ENCODE measurements around the gene ZMYND12. TPM values are rescaled to one million over a fixed set of nuclear protein-coding genes. Genes with fewer than 3 reads are reported as not detected.
"Not testable (repeated sequence)": the region's sequence is repeated elsewhere in the genome, so short reads cannot be mapped to it uniquely, and the experiment has no call there.

ZMYND12 gene
- total RNA-seq, 1 donor from 2014 or later, result 0.23 TPM

DNA sequence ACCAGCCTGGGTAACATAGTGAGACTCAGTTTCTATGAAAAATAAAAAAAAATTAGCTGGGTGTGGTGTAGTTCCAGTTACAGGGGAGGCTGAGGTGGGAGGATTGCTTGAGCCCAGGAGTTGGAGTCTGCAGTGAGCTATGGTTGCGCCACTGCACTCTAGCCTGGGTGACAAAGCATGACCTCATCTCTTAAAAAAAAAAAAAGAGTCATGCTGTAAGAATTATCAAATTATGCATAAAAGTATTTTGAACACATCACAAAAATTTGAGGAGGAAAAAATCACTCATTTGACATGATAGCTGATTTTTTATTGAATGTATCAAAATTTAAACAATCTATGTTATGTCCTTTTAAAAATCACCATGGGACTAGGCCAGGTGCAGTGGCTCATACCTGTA is 25.1 kb upstream of the ZMYND12 start:
- Histone ChIP-seq H3K79me2 (ENCODE audit: insufficient read depth, low read length) (no peaks in the 10 kb centered on the region), H3K4me1 (ENCODE audit: insufficient read depth, low read length) (no peaks in the 10 kb centered on the region), H3K27me3 (ENCODE audit: insufficient read depth, low read length) (no peaks in the 10 kb centered on the region), H3K27ac (ENCODE audit: low read depth, low read length) (no peak overlapping the region), H4K20me1 (ENCODE audit: insufficient read depth, low read length) (no peaks in the 10 kb centered on the region), H3K9ac (ENCODE audit: low read length) (no peak overlapping the region), H3K4me3 (ENCODE audit: insufficient read depth, low read depth, low read length) (no peak overlapping the region), H3K9me3 (ENCODE audit: insufficient read depth, low read depth, low read length) (no peaks in the 10 kb centered on the region), H2AFZ (ENCODE audit: low read depth, low read length) (no peak overlapping the region), H3K36me3 (ENCODE audit: insufficient read depth, low read length) (no peaks in the 10 kb centered on the region), H3K4me2 (ENCODE audit: low read length) (no peak overlapping the region)
- DNase-seq (ENCODE audit: low read depth), result no peak
- no peak overlapping the region for H3K27ac Mint-ChIP-seq (ENCODE audit: unreplicated experiment)
- H3K9me3 Mint-ChIP-seq (ENCODE audit: unreplicated experiment), result no peaks in the 10 kb centered on the region
- H3K4me3 Mint-ChIP-seq (ENCODE audit: unreplicated experiment), result no peak overlapping the region
- H3K4me1 Mint-ChIP-seq (ENCODE audit: low read depth, unreplicated experiment), result peaks cover 4% of the 10 kb centered on the region
- peaks cover 2% of the 10 kb centered on the region for H3K27me3 Mint-ChIP-seq (ENCODE audit: low read depth, unreplicated experiment)
- FAIRE-seq, result no peak
- no peak for TF ChIP-seq EZH2 (IDR thresholded peaks at IDR 0.05; ENCODE audit: insufficient read depth, low read length)
- TF ChIP-seq, protein P1, sequence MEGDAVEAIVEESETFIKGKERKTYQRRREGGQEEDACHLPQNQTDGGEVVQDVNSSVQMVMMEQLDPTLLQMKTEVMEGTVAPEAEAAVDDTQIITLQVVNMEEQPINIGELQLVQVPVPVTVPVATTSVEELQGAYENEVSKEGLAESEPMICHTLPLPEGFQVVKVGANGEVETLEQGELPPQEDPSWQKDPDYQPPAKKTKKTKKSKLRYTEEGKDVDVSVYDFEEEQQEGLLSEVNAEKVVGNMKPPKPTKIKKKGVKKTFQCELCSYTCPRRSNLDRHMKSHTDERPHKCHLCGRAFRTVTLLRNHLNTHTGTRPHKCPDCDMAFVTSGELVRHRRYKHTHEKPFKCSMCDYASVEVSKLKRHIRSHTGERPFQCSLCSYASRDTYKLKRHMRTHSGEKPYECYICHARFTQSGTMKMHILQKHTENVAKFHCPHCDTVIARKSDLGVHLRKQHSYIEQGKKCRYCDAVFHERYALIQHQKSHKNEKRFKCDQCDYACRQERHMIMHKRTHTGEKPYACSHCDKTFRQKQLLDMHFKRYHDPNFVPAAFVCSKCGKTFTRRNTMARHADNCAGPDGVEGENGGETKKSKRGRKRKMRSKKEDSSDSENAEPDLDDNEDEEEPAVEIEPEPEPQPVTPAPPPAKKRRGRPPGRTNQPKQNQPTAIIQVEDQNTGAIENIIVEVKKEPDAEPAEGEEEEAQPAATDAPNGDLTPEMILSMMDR (IDR thresholded peaks at IDR 0.05; ENCODE audit: insufficient read depth, low read depth, low read length), result no peak
- no peaks in the 10 kb centered on the region for H3K36me3 Mint-ChIP-seq (ENCODE audit: low read depth, unreplicated experiment)

DNA sequence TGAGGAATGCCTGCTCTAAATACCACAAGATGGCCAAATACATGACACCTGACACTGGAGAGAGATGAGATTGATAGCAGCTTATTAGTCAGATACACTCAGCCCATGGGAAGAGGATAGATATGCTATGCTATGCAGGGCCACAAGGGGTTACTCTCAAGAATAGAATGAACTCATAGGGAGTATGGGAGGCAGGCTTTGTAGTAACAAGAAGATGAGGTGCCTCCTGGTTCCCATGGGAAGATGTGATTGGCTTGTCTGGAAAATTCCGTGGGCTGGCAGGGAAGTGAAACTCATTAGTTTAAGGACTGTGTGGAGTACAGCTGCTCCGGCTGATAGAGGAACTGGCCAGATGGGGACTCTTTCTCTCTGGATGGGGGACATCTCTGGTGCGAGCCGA is 23.8 kb upstream of the ZMYND12 start:
- no peaks in the 10 kb centered on the region for H3K36me3 Mint-ChIP-seq (ENCODE audit: low read depth, unreplicated experiment)

DNA sequence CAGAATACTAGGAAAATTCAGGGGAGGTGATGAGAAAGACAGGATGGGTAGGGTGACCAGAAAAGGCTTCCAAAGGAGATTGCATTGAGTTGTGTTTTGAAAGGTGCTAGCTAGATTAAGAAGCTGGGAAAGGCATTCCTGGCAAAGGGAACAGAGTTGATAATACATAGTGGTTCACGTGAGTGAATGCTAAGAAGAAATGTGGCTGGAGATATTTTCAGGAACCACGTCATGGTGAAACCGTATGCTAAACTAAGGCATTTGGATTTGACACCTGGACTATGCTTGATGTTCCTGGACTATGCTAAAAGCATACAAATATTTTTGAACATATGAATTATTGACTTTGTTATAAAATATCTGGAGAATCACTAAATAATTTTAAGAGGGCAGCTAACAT is 22.0 kb upstream of the ZMYND12 start:
- no peaks in the 10 kb centered on the region for H3K36me3 ChIP-seq (ENCODE audit: insufficient read depth, low read length)
- no peaks in the 10 kb centered on the region for H3K9me3 ChIP-seq (ENCODE audit: insufficient read depth, low read depth, low read length)
- Mint-ChIP-seq H3K27ac (ENCODE audit: unreplicated experiment) (no peak overlapping the region), H3K4me3 (ENCODE audit: unreplicated experiment) (no peak overlapping the region), H3K27me3 (ENCODE audit: low read depth, unreplicated experiment) (peaks cover 2% of the 10 kb centered on the region), H3K9me3 (ENCODE audit: unreplicated experiment) (no peaks in the 10 kb centered on the region), H3K36me3 (ENCODE audit: low read depth, unreplicated experiment) (no peaks in the 10 kb centered on the region), H3K4me1 (ENCODE audit: low read depth, unreplicated experiment) (peaks cover 4% of the 10 kb centered on the region)
- no peaks in the 10 kb centered on the region for H4K20me1 ChIP-seq (ENCODE audit: insufficient read depth, low read length)
- no peak overlapping the region for H2AFZ ChIP-seq (ENCODE audit: low read depth, low read length)
- no peaks in the 10 kb centered on the region for H3K4me1 ChIP-seq (ENCODE audit: insufficient read depth, low read length)
- no peak overlapping the region for H3K9ac ChIP-seq (ENCODE audit: low read length)
- no peak overlapping the region for H3K27ac ChIP-seq (ENCODE audit: low read depth, low read length)
- TF ChIP-seq, protein P1 (IDR thresholded peaks at IDR 0.05; ENCODE audit: insufficient read depth, low read depth, low read length), result no peak
- TF ChIP-seq EZH2 (IDR thresholded peaks at IDR 0.05; ENCODE audit: insufficient read depth, low read length), result no peak
- H3K79me2 ChIP-seq (ENCODE audit: insufficient read depth, low read length), result no peaks in the 10 kb centered on the region
- no peak for DNase-seq (ENCODE audit: low read depth)
- H3K27me3 ChIP-seq (ENCODE audit: insufficient read depth, low read length), result no peaks in the 10 kb centered on the region
- no peak overlapping the region for H3K4me3 ChIP-seq (ENCODE audit: insufficient read depth, low read depth, low read length)
- FAIRE-seq, result no peak
- H3K4me2 ChIP-seq (ENCODE audit: low read length), result no peak overlapping the region

More for the DNA sequence above, 23.8 kb upstream of the ZMYND12 start:
- Histone ChIP-seq H4K20me1 (ENCODE audit: insufficient read depth, low read length) (no peaks in the 10 kb centered on the region), H3K27ac (ENCODE audit: low read depth, low read length) (no peak overlapping the region), H3K36me3 (ENCODE audit: insufficient read depth, low read length) (no peaks in the 10 kb centered on the region), H3K27me3 (ENCODE audit: insufficient read depth, low read length) (no peaks in the 10 kb centered on the region), H3K9ac (ENCODE audit: low read length) (no peak overlapping the region), H3K79me2 (ENCODE audit: insufficient read depth, low read length) (no peaks in the 10 kb centered on the region), H3K4me3 (ENCODE audit: insufficient read depth, low read depth, low read length) (no peak overlapping the region), H3K4me2 (ENCODE audit: low read length) (no peak overlapping the region), H3K4me1 (ENCODE audit: insufficient read depth, low read length) (no peaks in the 10 kb centered on the region), H2AFZ (ENCODE audit: low read depth, low read length) (no peak overlapping the region), H3K9me3 (ENCODE audit: insufficient read depth, low read depth, low read length) (no peaks in the 10 kb centered on the region)
- Mint-ChIP-seq H3K4me1 (ENCODE audit: low read depth, unreplicated experiment) (peaks cover 4% of the 10 kb centered on the region), H3K27ac (ENCODE audit: unreplicated experiment) (no peak overlapping the region), H3K9me3 (ENCODE audit: unreplicated experiment) (no peaks in the 10 kb centered on the region), H3K4me3 (ENCODE audit: unreplicated experiment) (no peak overlapping the region), H3K27me3 (ENCODE audit: low read depth, unreplicated experiment) (peaks cover 2% of the 10 kb centered on the region)
- DNase-seq (ENCODE audit: low read depth) (peak; percentile 20), FAIRE-seq (no peak)
- TF ChIP-seq EZH2 (IDR thresholded peaks at IDR 0.05; ENCODE audit: insufficient read depth, low read length), result no peak
- TF ChIP-seq, protein P1 (IDR thresholded peaks at IDR 0.05; ENCODE audit: insufficient read depth, low read depth, low read length), result peak; percentile 11

DNA sequence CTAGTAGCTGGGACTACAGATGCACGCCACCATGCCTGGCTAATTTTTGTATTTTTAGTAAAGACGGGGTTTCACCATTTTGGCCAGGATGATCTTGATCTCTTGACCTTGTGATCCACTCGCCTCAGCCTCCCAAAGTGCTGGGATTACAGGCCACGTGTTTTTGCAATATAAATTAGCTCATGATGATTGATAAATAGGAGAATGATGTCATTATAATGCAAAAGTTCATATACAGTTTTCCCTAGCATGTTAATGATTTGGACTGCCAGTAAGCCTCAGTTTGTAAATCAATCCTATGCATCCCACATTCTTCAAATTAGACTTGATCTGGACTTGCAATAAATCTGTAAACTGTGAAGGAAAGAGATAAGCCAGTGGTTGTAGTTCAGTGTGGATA is 21.5 kb upstream of the ZMYND12 start:
- not testable (repeated sequence) for FAIRE-seq; H3K36me3 ChIP-seq (ENCODE audit: insufficient read depth, low read length); H2AFZ ChIP-seq (ENCODE audit: low read depth, low read length); H3K27ac ChIP-seq (ENCODE audit: low read depth, low read length); H3K9me3 ChIP-seq (ENCODE audit: insufficient read depth, low read depth, low read length); H3K9me3 Mint-ChIP-seq (ENCODE audit: unreplicated experiment); H3K27me3 Mint-ChIP-seq (ENCODE audit: low read depth, unreplicated experiment); H3K4me1 Mint-ChIP-seq (ENCODE audit: low read depth, unreplicated experiment); H3K4me2 ChIP-seq (ENCODE audit: low read length); H3K27ac Mint-ChIP-seq (ENCODE audit: unreplicated experiment); H3K9ac ChIP-seq (ENCODE audit: low read length); H3K4me3 ChIP-seq (ENCODE audit: insufficient read depth, low read depth, low read length); H4K20me1 ChIP-seq (ENCODE audit: insufficient read depth, low read length); H3K36me3 Mint-ChIP-seq (ENCODE audit: low read depth, unreplicated experiment); H3K4me3 Mint-ChIP-seq (ENCODE audit: unreplicated experiment); H3K27me3 ChIP-seq (ENCODE audit: insufficient read depth, low read length); H3K79me2 ChIP-seq (ENCODE audit: insufficient read depth, low read length); H3K4me1 ChIP-seq (ENCODE audit: insufficient read depth, low read length); DNase-seq (ENCODE audit: low read depth)
